ENCODE data around the gene FGGY.

FGGY gene

DNA sequence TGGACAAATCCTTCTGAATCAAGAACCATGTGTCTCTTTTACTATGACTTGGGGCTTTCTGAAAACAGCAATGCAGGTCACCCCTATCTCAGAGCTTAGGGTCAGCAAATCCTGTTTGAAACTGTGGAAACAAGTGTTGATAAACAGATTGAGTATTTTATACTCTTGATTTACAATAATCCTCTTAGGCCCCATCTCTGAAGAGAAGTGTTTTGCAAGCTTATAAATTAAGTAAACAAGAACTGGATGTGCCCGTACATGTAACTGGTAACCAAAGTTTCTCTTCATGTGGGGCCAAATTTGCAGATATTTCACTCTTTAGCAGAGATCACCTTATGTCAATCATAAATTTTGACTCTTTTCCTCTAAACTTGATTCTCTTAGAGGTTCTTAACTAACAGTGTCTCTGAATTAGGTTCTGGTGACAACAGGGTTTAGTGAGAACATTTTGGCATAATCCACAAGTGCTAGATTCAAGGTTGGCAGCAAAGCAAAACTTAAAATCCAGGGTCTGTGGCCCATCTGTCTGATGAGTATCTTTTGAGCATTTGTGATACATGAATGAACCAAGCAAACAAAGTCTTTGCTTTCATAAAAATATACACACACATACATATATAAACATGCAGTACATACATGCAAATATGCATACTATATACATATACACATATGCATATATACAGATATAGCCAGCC, 334.8 kb downstream of the FGGY start:
- H3K4me3 ChIP-seq: no peak overlapping the region
- peak overlapping the region in 3 of 21 experiments; percentile 29 to 39 (median 36) for H3K27ac ChIP-seq

DNA sequence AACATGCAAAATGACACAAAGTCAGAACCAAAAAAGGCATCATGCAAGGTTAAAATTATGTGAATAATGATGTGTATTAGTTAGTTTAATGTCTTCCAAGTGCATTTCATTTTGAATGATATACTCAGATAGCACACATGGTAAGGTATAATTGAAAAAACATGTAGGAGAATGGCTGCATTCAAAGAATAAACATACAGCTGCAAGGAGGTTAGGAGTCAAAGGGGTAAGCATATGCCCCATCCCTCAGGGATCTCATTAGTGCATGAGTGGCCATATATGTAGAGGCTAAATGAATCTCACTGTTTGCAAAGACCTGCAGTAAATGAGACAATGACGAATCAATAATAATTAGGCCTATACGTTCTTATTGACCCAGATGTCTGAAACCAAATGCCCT, 338.2 kb downstream of the FGGY start:
- Histone ChIP-seq H3K27ac (no peak overlapping the region), H3K4me3 (no peak overlapping the region)

DNA sequence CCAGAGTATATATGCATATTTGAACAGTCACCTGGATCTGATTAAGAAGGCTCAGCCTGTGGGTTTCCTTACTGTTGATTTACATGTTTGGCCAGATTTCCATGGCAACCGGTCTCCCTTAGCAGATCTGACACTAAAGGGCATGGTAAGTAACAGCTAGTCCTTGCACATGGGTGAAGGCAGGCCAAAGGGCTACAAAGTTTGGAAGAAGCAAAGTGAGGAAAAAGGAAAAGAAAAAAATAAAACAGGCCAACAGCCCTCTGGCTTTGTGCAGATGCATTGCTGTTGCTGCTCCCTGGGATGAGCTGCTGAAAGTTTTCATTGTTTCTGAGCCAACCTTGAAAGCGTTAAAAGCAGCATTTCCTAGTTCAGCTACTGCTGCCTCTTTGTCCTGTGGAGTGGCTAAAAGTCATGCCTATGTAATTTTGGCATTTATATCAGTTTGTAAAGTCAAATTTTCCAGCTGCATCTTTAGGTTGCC, 341.4 kb downstream of the FGGY start:
- H3K27ac ChIP-seq: peak overlapping the region in 3 of 21 experiments; percentile 4 to 45 (median 5)
- no peak overlapping the region for H3K4me3 ChIP-seq

DNA sequence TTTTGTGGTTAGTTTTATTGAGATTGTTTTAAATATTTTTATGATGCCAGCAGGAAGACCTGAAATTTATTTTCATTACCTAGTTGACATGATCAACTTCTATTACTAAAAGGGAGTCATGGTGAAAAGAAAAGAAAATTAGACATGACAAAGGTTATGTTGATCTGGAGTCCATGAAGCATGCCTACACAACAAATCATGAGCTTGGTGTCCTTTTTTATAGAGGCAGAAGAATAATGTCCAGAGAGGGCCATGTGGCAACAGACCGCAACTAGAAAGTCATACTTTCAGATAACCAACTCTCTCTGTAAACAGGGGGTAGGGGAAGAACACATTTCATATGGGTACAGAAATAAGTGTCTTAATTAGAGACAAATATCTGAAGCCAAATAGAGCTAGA, 342.4 kb downstream of the FGGY start:
- no peak overlapping the region for H3K27ac ChIP-seq
- no peak overlapping the region for H3K4me3 ChIP-seq

DNA sequence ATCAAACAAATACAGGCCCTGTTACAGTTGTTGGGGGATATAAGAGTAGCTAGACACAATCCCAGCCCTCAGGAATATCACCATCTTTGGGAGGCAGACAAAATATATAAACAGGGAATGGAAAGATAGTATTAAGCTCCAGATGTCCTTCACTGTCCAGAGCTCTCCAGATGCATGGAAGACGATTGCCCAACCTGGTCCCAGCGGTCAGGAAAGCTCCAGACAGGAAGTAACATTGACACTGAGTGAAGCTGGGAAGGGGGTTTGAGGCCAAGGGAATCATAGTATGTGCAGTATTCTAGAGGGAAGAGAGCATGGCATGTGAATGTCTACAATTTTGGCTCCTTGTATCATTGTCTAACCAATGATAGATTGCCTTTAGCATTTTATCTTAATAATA, 344.0 kb downstream of the FGGY start:
- Histone ChIP-seq H3K27ac (no peak overlapping the region), H3K4me3 (no peak overlapping the region)

DNA sequence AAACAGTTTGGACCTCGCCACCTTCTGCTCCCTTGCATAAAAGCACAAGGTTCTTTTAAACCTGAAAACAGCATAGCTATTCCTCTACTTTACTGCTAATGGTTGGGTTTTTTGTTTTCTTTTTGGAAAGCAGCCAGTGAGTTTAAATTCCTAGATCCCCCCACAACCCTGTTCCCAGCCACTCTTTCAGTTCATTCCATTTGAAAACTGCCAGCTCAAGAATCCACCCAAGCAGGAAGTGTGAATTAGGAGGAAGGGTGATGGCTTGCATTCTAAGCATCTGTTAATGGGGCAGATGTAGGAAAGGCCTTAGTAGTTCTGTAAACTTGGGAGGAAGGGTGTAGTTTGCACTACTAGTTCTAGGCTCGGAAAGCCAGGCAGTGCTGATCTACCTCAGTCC, 344.9 kb downstream of the FGGY start:
- H3K4me3 ChIP-seq: no peak overlapping the region
- H3K27ac ChIP-seq: no peak overlapping the region

DNA sequence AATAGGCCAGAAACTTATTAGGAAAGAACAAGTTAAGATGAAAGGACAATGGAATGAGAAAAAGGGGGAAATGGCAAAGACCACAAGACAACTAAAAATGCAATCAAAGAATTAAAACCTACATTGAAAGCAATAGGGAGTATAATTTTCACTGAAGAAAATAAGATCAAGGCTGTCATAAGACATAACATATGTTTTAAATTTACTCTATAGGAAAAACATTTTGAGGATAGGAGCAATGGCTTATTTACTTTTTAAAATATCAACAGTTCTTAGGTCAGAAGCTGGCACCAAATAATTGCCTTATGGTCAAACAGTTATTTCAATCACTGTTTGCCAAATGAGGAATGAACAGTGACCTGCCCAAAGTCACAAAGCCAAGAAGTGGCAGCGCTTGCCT, 346.6 kb downstream of the FGGY start:
- Histone ChIP-seq H3K4me3 (no peak overlapping the region), H3K27ac (no peak overlapping the region)

DNA sequence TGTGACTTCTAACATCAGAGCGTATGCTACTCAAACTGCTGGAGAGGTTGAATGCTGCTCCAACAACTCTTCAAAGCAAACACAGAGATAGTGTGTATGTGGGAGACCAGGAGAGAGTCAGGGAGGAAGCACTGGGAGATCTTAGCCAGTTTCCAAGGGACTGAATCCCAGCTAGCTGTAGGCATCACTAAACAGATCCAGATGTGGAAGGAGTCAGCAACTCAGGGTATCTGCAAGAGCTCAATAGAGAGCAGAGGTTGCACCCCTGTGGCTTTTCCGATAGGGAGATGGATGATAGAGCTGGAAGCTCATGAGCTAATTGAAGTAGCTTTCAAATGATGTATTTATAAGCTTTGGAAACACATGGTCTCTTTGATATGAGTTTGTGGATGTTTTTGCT, 349.0 kb downstream of the FGGY start:
- no peak overlapping the region for H3K4me3 ChIP-seq
- peak overlapping the region in 2 of 21 experiments; percentile 25 to 49 for H3K27ac ChIP-seq

DNA sequence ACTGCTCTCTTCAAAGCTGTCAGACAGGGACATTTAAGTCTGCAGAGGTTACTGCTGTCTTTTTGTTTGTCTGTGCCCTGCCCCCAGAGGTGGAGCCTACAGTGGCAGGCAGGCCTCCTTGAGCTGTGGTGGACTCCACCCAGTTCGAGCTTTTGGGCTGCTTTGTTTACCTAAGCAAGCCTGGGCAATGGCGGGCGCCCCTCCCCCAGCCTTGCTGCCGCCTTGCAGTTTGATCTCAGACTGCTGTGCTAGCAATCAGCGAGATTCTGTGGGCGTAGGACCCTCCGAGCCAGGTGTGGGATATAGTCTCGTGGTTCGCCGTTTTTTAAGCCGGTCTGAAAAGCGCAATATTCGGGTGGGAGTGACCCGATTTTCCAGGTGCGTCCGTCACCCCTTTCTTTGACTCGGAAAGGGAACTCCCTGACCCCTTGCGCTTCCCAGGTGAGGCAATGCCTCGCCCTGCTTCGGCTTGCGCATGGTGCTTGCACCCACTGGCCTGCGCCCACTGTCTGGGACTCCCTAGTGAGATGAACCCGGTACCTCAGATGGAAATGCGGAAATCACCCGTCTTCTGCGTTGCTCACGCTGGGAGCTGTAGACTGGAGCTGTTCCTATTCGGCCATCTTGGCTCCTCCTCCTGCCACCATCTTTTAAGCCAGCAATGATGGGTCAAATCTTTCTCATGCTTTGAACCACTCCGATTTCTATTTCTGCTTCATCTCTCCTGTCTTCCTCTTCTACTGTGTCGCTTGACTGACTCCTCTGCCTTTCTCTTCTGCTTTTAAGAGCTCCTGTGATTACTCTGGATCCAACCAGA, 356.5 kb downstream of the FGGY start:
- H3K4me3 ChIP-seq: peak overlapping the region in 1 of 7 experiments; percentile 12

DNA sequence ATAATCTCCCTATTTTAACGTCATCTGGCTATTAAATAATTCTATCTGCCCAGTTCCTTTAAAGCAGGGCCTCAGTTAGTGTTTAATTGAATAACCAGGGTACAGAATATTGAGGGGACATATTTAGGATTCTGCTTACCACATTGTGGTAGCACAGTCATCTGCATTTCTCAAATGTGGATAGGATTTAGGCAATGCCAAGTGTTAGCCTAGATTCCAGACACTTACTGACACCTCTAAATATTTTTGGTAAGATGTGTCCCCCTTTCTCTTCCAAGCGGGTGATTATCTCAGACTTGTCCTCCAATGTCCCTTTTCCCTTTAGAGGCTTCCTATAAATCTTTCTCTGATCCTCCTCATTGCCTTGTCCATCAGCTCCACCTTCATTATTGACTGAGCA, 357.1 kb downstream of the FGGY start:
- Histone ChIP-seq H3K27ac (peak overlapping the region in 1 of 21 experiments; percentile 55), H3K4me3 (peak overlapping the region in 1 of 7 experiments; percentile 12)

More for the DNA sequence above, 356.5 kb downstream of the FGGY start:
- H3K27ac ChIP-seq: peak overlapping the region in 2 of 21 experiments; percentile 55

DNA sequence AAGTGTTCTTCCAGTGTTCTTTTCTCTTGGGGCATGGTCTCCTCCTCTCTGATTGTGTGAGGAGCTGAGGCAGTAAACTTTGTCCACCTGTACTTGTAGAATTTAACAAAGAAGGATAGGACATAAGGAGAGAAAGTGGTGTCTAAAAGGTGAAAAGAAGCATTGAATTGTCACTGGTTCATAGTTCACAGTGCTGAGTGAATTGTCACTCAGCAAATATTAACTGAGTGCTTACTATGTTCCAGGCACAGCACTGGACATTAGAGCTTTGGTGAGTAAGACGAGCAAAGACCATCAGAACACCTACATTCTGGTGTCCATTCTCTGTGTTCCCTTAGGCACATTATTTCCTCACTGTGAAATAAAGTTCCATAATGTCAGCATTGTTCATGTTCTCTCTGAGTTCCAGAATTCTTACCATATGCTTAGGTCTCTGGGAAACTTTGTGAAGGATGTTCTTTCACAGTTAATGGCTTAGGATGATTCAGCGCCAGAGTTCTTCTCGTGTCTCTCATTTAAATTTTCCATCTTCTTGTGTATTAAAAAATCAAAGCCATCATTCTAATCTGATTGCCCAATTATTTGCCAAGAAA, 361.1 kb downstream of the FGGY start:
- no peak overlapping the region for H3K27ac ChIP-seq
- no peak overlapping the region for H3K4me3 ChIP-seq

DNA sequence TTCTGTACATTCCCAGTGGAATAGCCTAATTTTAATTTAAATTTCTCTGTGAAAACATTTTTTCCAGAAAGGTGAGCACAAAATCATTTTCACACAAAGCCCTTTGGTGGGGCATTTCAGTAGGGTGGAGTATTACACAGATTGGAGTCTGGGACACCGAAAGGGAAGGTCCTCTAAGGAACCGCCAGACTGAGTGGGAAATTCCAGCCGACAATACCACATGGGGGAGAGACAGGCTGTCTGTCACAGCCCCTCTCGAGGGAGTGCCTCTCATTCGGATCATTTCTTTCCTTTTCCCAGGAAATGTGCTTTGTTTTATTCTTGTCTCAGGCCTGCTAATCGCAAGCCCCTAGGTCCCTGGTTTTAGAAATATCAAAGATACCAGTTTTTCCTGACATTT, 367.3 kb downstream of the FGGY start:
- Histone ChIP-seq H3K4me3 (no peak overlapping the region), H3K27ac (no peak overlapping the region)

DNA sequence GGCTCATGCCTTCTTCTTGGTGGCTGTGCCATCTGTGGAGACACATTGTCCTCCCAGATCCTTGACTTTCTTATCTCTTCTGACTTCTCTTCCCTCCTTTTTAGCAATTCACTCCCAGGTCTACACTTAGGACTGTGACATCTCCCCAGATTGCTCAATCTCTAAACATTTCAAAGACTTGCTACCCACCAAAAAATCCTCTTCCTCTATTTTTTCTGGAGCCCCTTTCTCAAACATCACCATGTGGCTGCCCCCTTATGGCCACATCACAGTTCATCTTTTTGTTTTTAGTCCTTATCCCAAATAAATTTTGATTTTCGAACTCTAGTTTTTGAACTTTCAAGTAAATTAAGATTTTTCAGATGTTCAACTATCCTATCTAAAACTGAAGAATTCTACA, 369.2 kb downstream of the FGGY start:
- H3K27ac ChIP-seq: no peak overlapping the region
- no peak overlapping the region for H3K4me3 ChIP-seq

DNA sequence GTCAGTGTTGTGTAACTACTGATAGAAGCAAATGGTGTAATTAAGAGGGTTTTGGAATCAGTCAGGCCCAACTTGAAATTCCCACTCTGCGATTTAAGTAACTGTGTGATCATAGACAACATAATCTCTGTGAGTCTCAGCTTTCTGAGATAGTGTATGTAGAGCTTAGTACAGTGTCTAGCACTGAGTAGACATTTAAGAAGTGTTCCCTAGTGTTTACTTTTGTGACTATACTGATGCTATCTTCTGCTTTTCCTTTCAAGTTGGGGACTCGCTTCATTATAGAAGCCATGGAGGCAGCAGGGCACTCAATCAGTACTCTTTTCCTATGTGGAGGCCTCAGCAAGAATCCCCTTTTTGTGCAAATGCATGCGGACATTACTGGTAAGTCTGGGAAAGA, 370.1 kb downstream of the FGGY start:
- no peak overlapping the region for H3K4me3 ChIP-seq
- H3K27ac ChIP-seq: no peak overlapping the region

DNA sequence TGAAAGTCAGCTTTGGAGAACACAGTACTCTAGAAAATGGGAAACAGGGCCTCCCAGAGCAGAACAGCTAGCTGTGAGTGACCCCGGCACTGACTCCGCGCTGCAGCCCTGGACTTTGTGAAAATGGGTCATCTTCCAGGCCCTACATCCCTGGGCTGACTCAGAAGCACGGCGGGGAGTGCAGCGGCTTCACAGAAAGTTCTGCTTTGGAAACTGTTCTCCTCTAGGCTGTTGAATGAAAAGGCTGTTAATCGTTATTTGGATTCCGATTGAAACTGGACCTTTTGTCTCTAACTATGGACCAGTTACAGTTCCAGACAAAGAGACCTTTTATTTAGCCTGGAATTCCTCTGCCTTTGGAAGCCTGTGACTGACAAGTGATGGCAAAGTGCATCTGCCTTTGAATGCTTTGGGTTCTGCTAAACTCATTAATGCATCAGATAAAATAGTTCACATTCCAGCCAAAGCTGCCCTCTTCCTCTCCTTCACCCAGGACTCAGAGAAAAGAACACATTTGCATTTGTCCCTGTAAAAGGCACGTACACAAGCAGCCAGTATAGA, 372.9 kb downstream of the FGGY start:
- H3K27ac ChIP-seq: peak overlapping the region in 10 of 21 experiments; percentile 2 to 56 (median 22)
- H3K4me3 ChIP-seq: no peak overlapping the region

DNA sequence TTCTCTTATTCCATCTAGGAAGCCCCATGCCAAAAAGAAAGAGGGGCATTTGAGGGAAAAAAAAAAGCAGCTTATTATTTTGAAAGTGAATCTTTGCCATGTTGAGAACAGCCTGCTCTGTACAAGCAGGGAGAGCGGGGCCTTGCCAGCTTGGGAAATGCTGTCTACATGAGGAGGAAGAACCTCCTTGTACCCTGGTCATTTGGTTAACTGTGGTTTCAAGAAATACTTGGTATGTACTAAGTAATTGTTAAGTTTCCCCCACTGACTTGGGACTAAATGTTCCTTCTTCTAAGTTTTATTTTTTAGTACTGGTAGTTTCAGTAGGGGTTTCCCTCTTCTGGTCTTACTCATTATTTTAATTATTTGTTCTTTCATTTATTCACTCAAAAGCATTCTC, 373.8 kb downstream of the FGGY start:
- H3K4me3 ChIP-seq: no peak overlapping the region
- peak overlapping the region in 10 of 21 experiments; percentile 2 to 58 (median 27) for H3K27ac ChIP-seq

DNA sequence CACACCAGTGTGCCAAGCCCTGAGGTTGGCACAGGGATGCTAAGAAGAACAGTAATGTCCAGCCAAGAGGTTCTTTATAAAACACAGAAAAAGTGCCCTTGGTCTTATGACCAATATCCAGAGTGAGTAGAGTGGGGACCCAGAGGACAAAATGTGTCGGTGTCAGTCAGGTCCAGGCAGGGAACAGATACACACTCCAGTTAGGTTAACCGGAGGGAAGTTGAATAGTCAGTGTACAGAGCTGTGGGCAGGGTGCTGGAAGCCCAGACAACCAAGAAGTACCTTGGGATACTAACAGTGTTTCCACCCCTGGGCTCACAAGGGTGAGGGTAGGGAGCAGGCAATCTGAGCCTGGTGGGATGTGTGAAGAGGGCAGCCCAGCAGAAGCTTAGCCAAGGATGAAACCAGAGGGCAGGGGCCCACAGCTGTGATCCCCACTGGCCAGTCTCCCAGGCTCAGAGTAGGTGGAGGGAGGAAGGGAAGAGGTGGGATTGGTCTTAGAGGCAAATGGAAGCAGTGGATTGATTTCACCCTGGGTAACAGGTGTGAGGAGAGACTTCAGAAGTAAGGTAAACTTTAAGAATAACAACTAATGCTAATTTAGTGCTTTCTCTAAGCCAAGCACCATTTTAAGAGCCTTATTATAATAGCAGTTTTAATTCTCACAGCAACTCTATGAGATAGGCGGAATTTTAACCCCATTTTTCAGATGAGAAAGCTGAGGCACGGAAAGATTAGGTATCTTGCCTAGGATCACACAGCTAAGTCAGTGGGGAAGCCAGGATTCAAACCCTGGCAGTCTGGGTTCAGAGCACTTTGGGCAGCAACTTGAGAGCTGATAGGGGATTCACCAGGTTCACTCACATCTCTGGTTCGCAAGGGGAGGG, 374.4 kb downstream of the FGGY start:
- Histone ChIP-seq H3K4me3 (no peak overlapping the region), H3K27ac (peak overlapping the region in 7 of 21 experiments; percentile 8 to 56 (median 23))

DNA sequence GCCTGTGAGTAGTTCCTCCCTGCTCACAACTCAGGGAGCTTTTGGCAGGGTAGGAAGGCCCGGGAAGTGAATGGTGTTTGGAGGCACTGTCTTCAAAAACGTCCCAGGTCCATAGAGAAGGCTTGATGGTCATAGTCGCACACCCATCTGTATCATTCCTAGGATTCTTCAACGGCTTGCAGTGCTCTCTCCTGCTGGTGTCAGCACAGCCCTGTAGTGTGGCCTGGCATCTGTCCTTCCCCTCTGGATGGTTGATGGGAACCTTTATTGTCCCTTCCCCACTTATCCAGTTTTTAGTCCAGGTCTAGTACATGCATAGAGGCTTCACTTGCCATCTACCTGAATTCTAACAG, 375.0 kb downstream of the FGGY start:
- peak overlapping the region in 3 of 21 experiments; percentile 77 to 88 (median 80) for H3K27ac ChIP-seq
- no peak overlapping the region for H3K4me3 ChIP-seq

DNA sequence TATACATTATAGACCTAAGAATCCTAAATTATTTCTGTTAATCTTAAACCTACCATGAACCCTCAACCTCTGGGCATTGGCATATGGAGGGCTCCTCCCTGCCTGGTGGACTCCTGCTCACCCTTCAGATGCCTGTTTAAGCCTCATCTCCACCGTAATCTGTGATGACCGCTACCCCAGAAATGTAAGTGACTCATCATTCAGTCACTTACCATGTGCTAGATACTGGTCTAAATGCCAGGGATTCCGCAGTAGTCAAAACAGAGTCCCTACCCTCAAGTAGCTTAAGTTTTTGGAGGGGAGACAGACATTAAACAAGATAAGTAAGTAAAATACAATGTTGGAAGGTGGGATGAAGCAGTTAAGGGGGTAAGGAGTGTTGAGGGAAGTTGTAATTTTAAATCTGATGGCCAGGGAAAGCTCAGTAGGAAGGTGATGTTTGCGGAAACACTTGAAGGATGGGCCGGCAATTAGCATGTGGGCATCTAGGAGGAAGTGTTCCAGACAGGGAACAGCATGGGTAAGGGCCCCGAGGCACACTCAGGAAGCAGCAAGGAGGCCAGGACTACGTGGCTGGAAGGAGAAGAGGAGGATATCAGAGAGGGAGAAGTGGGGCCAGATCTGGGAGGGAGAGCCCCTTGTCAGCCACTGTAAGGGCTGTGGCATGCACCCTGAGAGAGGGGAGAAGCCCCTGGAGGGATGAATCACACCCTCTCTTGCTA, 376.1 kb downstream of the FGGY start:
- Histone ChIP-seq H3K27ac (peak overlapping the region in 20 of 21 experiments; percentile 2 to 88 (median 77)), H3K4me3 (no peak overlapping the region)
